CD8-positive, alpha-beta memory T cell (primary cell): ENCODE results near the gene SPSB4. TPM values are rescaled to one million over a fixed set of nuclear protein-coding genes. Genes with fewer than 3 reads are reported as not detected.
A peak's percentile ranks its signal among the peaks of the same experiment; 100 is the strongest.

Experiments
- CTCF ChIA-PET: fragments of 350-600 bp; sonication (Branson Sonifier 250); formaldehyde crosslinking; loops from one replicate; lab custom pipeline; 2021; ENCODE audit warnings: antibody characterized with exemption; lab: Charles Lee
- POLR2A ChIA-PET: fragments of 350-600 bp; sonication (Branson Sonifier 250); formaldehyde crosslinking; loops from one replicate; lab custom pipeline; 2021; ENCODE audit warnings: antibody characterized with exemption; lab: Charles Lee
- DNase-seq, 5 donors: peaks; one replicate each; pipeline versions ENCODE4 v3.0.0 to v3.0.0-alpha.2; 2020 to 2022; ENCODE audit warnings: mixed read lengths in 1 of 5
- H3K27ac ChIP-seq: one replicate; pipeline ENCODE4 v1.7.0; 2013; ENCODE audit warnings: low read depth, mild to moderate bottlenecking, low read length, moderate library complexity
- H3K27me3 ChIP-seq: 2 replicates; pipeline ENCODE4 v1.7.0; 2013; ENCODE audit warnings: low read length, mild to moderate bottlenecking; ENCODE audit not compliant: insufficient read depth, poor library complexity, severe bottlenecking
- H3K36me3 ChIP-seq: 2 replicates; pipeline ENCODE4 v1.7.0; 2013; ENCODE audit warnings: mild to moderate bottlenecking, low read length, moderate library complexity; ENCODE audit not compliant: insufficient read depth
- H3K4me1 ChIP-seq: 2 replicates; pipeline ENCODE4 v1.7.0; 2013; ENCODE audit warnings: mild to moderate bottlenecking, low read length, moderate library complexity; ENCODE audit not compliant: insufficient read depth
- H3K4me3 ChIP-seq: 2 replicates; pipeline ENCODE4 v1.7.0; 2013; ENCODE audit warnings: mild to moderate bottlenecking, low read length
- H3K9me3 ChIP-seq: 2 replicates; pipeline ENCODE4 v1.7.0; 2013; ENCODE audit warnings: mild to moderate bottlenecking, low read length
- H3K27ac Mint-ChIP-seq, 8 donors: one replicate each; pipeline ENCODE4 v1.8.0; 2020 to 2021; ENCODE audit warnings: mixed read lengths in 8 of 8, mild to moderate bottlenecking in 6 of 8, inconsistent platforms in 3 of 8, moderate library complexity in 3 of 8
- H3K27me3 Mint-ChIP-seq, 2 donors: one replicate each; pipeline ENCODE4 v1.8.0; 2020 to 2021; ENCODE audit warnings: mixed read lengths in 2 of 2, mild to moderate bottlenecking in 1 of 2, moderate library complexity in 1 of 2
- H3K36me3 Mint-ChIP-seq, 3 donors: one replicate each; pipeline ENCODE4 v1.8.0; 2020 to 2021; ENCODE audit warnings: mixed read lengths in 3 of 3, inconsistent platforms in 1 of 3, mild to moderate bottlenecking in 1 of 3
- H3K4me1 Mint-ChIP-seq, 3 donors: one replicate each; pipeline ENCODE4 v1.8.0; 2020 to 2021; ENCODE audit warnings: mixed read lengths in 3 of 3, inconsistent platforms in 1 of 3, mild to moderate bottlenecking in 1 of 3
- H3K4me3 Mint-ChIP-seq, 7 donors: one replicate each; pipeline ENCODE4 v1.8.0; 2020 to 2021; ENCODE audit warnings: mixed read lengths in 7 of 7, mild to moderate bottlenecking in 6 of 7, moderate library complexity in 4 of 7, inconsistent platforms in 2 of 7
- H3K9me3 Mint-ChIP-seq, 5 donors: one replicate each; pipeline ENCODE4 v1.8.0; 2020 to 2022; ENCODE audit warnings: mixed read lengths in 5 of 5, mild to moderate bottlenecking in 3 of 5, moderate library complexity in 2 of 5, inconsistent platforms in 1 of 5
- polyA plus RNA-seq: library from polyadenylated mRNA; unstranded; fragments of 300-500 nt; fragmentation: Illumina TruSeq; gene quantifications from one replicate; pipeline ENCODE4 v1.2.3, GENCODE V29; 2021
- total RNA-seq, 2 experiments: library from RNA; stranded (reverse); gene quantifications; one replicate each; pipeline ENCODE4 v1.2.3, GENCODE V29; 2021

Gene SPSB4
- total and polyA plus RNA-seq, 3 experiments from 2014 or later = not detected

DNA sequence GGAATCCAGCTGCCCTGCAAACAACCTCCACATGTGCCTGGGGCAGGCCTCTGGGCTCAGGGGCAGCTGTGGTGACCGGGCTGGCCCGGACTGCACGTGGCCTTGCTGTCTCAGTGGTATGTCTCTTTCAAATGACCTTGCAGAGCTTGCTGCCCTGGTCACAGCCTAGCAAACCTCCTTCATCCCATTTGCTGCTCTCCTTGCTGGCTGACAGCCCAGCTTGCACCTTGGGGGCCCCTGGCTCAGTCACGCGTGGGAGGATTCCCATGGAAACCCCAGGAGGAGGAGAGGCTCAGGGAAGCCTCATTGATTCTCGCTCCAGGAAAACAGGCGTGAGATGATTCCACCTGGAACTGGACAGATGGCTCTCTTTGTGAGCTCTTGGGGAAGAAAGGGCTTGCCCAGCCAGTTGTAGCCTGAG lies 5.6 kb downstream of the SPSB4 start:
- Histone ChIP-seq H3K9me3 (no peaks in the 10 kb centered on the region), H3K36me3 (no peaks in the 10 kb centered on the region), H3K4me3 (no peak overlapping the region), H3K27me3 (no peaks in the 10 kb centered on the region), H3K4me1 (no peaks in the 10 kb centered on the region), H3K27ac (no peak overlapping the region)
- H3K27me3 Mint-ChIP-seq = peaks cover 14 to 35% of the 10 kb centered on the region in 2 donors
- DNase-seq = no peak
- peaks cover 0 to 2% (median 0%) of the 10 kb centered on the region in 3 donors for H3K36me3 Mint-ChIP-seq
- H3K4me3 Mint-ChIP-seq = no peak overlapping the region
- H3K27ac Mint-ChIP-seq = no peak overlapping the region
- ChIA-PET POLR2A (no interaction called here), CTCF (no interaction called here)
- H3K4me1 Mint-ChIP-seq = peaks cover 5 to 8% (median 6%) of the 10 kb centered on the region in 3 donors
- H3K9me3 Mint-ChIP-seq = peaks cover 0 to 4% (median 0%) of the 10 kb centered on the region in 5 donors

DNA sequence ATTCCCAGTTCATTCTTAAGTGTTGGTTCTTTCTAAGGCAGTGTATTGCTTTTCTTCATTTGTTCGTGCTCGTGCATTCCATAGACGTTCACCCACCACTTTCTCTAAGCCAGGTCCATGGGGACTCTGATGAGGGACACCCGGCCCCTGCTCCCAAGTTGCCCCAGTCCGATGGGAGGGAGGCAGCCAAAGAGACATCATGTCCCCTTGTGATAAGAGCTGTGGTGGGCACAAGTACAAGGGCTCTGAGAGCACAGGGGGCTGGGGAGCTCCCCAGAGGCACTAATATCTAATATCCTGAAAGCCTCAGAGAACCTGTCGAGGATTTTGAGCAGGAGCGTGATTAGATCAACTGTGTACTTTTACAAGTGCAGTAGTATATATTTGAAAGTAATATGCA lies 6.3 kb downstream of the SPSB4 start:
- Mint-ChIP-seq H3K4me3 (no peak overlapping the region), H3K9me3 (peaks cover 0 to 4% (median 0%) of the 10 kb centered on the region in 5 donors), H3K27ac (no peak overlapping the region), H3K4me1 (peaks cover under 1 to 2% (median 1%) of the 10 kb centered on the region in 3 donors), H3K36me3 (peaks cover 0 to 2% (median 0%) of the 10 kb centered on the region in 3 donors), H3K27me3 (peaks cover 10 to 33% of the 10 kb centered on the region in 2 donors)
- H3K9me3 ChIP-seq = no peaks in the 10 kb centered on the region
- no peaks in the 10 kb centered on the region for H3K36me3 ChIP-seq
- H3K27ac ChIP-seq = no peak overlapping the region
- no peak for DNase-seq
- H3K4me3 ChIP-seq = no peak overlapping the region
- H3K27me3 ChIP-seq = no peaks in the 10 kb centered on the region
- no peaks in the 10 kb centered on the region for H3K4me1 ChIP-seq
- CTCF ChIA-PET = no interaction called here
- POLR2A ChIA-PET = no interaction called here

DNA sequence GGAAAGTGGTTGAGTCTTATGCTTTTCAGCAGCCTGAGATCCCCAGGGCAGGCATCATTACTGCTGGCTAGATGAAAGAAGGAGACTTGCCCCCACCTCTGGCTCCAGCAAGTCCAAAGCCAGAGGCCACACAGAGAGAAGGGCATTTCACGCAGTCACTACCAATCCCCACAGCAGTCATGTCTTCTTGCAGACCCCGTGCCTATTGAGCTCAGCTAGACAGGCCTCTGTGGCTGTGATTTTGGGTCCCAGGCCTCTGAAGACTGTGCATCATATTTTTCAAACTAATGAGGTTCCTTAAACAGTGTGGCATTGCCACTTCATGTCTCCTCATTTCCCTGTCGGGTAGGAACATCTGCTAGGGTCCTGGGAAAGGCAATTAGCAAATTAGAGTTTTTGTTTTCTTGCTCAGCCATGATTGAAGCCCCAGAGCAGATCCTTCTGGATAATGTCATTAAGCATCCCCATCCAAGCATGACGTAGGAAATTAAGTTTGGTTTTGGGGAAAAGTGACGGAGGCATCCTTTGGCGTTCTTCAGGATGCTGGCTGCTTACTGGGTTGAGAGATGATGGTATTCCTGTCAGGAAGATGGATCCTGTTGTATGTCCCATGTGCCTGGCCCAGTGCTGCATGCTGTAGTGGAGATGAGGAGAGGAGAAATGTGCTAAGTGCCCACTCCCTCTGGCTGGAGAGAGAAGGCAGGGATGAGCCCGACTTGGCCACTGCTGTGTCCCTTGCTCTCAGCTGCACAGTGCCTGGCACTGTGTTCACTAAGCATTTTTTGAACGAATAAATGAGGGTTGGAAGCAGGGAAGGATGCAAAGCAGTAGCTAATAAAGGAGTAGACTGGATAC lies 7.0 kb downstream of the SPSB4 start:
- no peak for DNase-seq
- ChIA-PET POLR2A (no interaction called here), CTCF (no interaction called here)
- no peaks in the 10 kb centered on the region for H3K4me1 ChIP-seq
- Mint-ChIP-seq H3K36me3 (peaks cover 0 to 2% (median 0%) of the 10 kb centered on the region in 3 donors), H3K27ac (peak overlapping the region in 1 of 8 donors; percentile 51), H3K9me3 (peaks cover 0 to 4% (median 0%) of the 10 kb centered on the region in 5 donors), H3K4me3 (no peak overlapping the region), H3K4me1 (no peaks in the 10 kb centered on the region), H3K27me3 (peaks cover 7 to 36% of the 10 kb centered on the region in 2 donors)
- H3K9me3 ChIP-seq = no peaks in the 10 kb centered on the region
- H3K27me3 ChIP-seq = no peaks in the 10 kb centered on the region
- no peaks in the 10 kb centered on the region for H3K36me3 ChIP-seq
- H3K4me3 ChIP-seq = no peak overlapping the region
- no peak overlapping the region for H3K27ac ChIP-seq

DNA sequence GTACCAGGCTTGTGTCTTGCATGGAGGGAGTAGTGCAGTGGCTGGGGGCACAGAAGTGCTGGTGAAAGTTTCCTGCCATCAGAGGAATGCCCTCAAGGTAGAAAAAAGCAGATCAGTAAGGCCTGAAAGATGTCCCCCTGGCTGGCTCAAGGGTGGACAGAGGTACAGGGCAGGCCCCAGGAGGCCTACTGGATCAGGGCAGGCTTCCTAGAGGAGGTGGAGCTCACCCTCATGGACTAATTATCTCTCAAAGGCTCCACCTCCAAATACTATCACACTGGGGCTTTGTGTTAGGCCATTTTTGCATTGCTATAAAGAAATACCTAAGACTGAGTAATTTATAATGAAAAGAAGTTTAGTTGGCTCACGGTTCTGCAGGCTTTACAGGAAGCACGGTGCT lies 7.8 kb downstream of the SPSB4 start:
- DNase-seq = no peak
- ChIA-PET CTCF (no interaction called here), POLR2A (no interaction called here)
- peak overlapping the region in 1 of 8 donors; percentile 83 for H3K27ac Mint-ChIP-seq
- H3K36me3 ChIP-seq = no peaks in the 10 kb centered on the region
- peaks cover 5 to 30% of the 10 kb centered on the region in 2 donors for H3K27me3 Mint-ChIP-seq
- no peak overlapping the region for H3K27ac ChIP-seq
- no peaks in the 10 kb centered on the region for H3K9me3 ChIP-seq
- no peaks in the 10 kb centered on the region for H3K36me3 Mint-ChIP-seq
- no peaks in the 10 kb centered on the region for H3K27me3 ChIP-seq
- peaks cover 0 to 4% (median 0%) of the 10 kb centered on the region in 5 donors for H3K9me3 Mint-ChIP-seq
- peaks cover 3 to 6% (median 5%) of the 10 kb centered on the region in 3 donors for H3K4me1 Mint-ChIP-seq
- H3K4me1 ChIP-seq = no peaks in the 10 kb centered on the region
- H3K4me3 Mint-ChIP-seq = no peak overlapping the region
- H3K4me3 ChIP-seq = no peak overlapping the region

DNA sequence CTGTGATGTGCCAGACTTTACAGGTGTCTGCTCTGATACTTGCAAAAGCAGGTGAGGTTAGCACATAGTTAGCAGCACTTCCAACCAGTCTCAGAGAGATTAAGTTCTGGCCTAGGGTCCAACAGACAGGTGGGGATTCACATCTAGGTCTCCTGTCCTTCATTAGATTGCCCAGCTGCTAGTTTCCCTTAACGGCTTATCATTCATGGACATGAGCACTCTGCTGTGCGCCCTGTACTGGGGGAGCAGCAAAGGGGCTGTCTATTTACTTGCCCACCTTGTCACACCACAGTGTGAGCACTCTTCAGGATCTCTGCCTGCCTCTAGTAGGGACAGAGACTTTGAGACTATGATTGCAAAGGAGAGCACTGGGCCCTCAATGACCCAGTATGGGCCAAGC lies 8.7 kb downstream of the SPSB4 start:
- Histone ChIP-seq H3K4me3 (no peak overlapping the region), H3K36me3 (no peaks in the 10 kb centered on the region), H3K27me3 (no peaks in the 10 kb centered on the region), H3K27ac (no peak overlapping the region), H3K9me3 (no peaks in the 10 kb centered on the region), H3K4me1 (no peaks in the 10 kb centered on the region)
- DNase-seq = no peak
- H3K9me3 Mint-ChIP-seq = peaks cover 0 to 4% (median 0%) of the 10 kb centered on the region in 5 donors
- peaks cover 6 to 10% (median 7%) of the 10 kb centered on the region in 3 donors for H3K4me1 Mint-ChIP-seq
- ChIA-PET CTCF (no interaction called here), POLR2A (no interaction called here)
- peaks cover 0 to 3% (median 0%) of the 10 kb centered on the region in 3 donors for H3K36me3 Mint-ChIP-seq
- H3K4me3 Mint-ChIP-seq = no peak overlapping the region
- H3K27ac Mint-ChIP-seq = no peak overlapping the region
- H3K27me3 Mint-ChIP-seq = peaks cover 2 to 28% of the 10 kb centered on the region in 2 donors

DNA sequence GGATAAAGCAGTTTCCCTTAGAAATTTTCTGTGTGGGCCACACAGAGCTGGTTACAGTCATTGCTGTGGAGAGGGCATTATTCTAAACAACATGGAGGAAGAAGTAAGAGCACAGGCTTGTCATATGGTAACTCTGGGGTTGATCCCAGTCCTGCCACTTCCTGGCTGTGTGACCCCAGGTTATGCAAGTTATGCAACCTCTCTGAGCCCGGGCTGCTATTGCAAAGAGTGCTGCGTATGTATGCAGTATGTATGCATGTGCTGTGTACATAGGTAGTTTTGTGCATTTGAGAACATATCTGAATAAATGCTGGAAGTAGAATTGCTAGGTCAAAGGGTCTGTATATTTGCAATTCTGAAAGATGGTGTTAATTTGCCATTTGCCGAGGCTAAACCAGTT lies 9.2 kb downstream of the SPSB4 start:
- Mint-ChIP-seq H3K27ac (no peak overlapping the region), H3K27me3 (peaks cover 1 to 23% of the 10 kb centered on the region in 2 donors), H3K36me3 (peaks cover 0 to 3% (median 0%) of the 10 kb centered on the region in 3 donors), H3K4me3 (no peak overlapping the region), H3K4me1 (peaks cover 6 to 10% (median 7%) of the 10 kb centered on the region in 3 donors), H3K9me3 (peaks cover 0 to 4% (median 0%) of the 10 kb centered on the region in 5 donors)
- DNase-seq = no peak
- no peak overlapping the region for H3K4me3 ChIP-seq
- no peaks in the 10 kb centered on the region for H3K27me3 ChIP-seq
- H3K36me3 ChIP-seq = no peaks in the 10 kb centered on the region
- ChIA-PET POLR2A (no interaction called here), CTCF (no interaction called here)
- H3K27ac ChIP-seq = no peak overlapping the region
- H3K9me3 ChIP-seq = no peaks in the 10 kb centered on the region
- H3K4me1 ChIP-seq = no peaks in the 10 kb centered on the region

DNA sequence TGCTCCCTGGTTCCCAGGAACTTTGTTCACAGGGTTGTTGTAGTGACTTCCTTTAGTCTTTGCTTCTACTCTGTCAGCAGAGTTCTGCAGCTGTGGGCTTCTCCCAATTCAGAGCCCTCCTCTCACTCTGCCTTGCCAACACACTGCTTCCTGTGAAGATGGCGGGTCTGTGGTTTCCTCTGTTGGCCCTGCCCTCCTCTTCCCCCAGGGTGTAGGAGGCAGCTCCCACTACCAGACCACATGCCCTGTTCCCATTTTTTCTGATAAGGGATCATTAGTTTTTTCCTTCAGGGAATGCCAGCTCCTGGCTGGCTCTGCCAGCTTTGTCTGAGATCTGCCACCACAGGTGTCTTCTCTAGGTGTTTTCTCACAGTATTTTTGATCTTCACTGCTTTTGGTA lies 12.7 kb downstream of the SPSB4 start:
- H3K27ac Mint-ChIP-seq = peak overlapping the region in 2 of 8 donors; percentile 15 to 48
- ChIA-PET CTCF (interaction anchor here (1.2 kb wide), 1 partner anchor 42 kb away, joined by 3 read pairs; no protein-coding TSS in a partner anchor), POLR2A (no interaction called here)
- Histone ChIP-seq H3K4me1 (no peaks in the 10 kb centered on the region), H3K4me3 (no peak overlapping the region), H3K27me3 (no peaks in the 10 kb centered on the region), H3K36me3 (no peaks in the 10 kb centered on the region), H3K27ac (no peak overlapping the region), H3K9me3 (no peaks in the 10 kb centered on the region)
- no peak for DNase-seq
- peak overlapping the region in 1 of 7 donors; percentile 8 for H3K4me3 Mint-ChIP-seq
- peaks cover 0 to 17% of the 10 kb centered on the region in 2 donors for H3K27me3 Mint-ChIP-seq
- H3K36me3 Mint-ChIP-seq = peaks cover 0 to 3% (median 0%) of the 10 kb centered on the region in 3 donors
- peaks cover 0 to 4% (median 0%) of the 10 kb centered on the region in 5 donors for H3K9me3 Mint-ChIP-seq
- peaks cover 6 to 10% (median 7%) of the 10 kb centered on the region in 3 donors for H3K4me1 Mint-ChIP-seq

DNA sequence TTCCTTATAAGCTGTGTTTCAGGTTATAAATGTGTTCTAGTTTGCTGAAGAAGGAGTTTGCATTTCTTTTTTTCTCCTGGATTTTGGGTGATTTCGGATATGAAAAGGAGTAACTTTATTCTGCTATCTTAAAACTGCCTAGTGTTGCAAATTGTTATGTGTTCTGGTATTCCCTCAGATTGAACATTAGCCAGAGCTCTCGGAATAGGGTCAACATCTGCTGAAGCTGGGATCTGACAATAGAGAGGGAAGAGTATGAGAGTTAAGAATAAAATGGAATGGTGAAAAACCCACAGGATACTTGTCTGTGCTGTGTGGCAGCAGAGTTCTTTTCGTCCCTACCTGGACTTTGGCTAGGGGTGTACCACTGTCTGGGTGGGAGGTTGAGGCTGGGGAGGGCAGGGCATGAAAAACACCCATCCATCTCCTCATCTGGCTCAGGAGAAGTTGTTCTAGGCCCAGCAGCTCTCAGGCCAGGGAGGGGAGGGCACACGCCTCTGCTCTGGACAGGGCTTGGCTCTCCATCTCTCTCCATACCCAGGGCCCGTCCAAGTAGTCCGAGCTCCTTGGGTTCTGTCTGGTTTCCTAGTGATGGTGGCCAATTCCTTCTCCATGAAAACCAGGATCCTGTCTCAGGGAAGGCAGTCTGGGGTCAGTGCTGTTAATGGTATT lies 13.2 kb downstream of the SPSB4 start:
- peaks cover 0 to 3% (median 0%) of the 10 kb centered on the region in 3 donors for H3K36me3 Mint-ChIP-seq

More for the DNA sequence above, 13.2 kb downstream of the SPSB4 start:
- DNase-seq = no peak
- Histone ChIP-seq H3K4me3 (no peak overlapping the region), H3K27ac (no peak overlapping the region), H3K36me3 (no peaks in the 10 kb centered on the region), H3K4me1 (no peaks in the 10 kb centered on the region), H3K27me3 (no peaks in the 10 kb centered on the region), H3K9me3 (no peaks in the 10 kb centered on the region)
- peaks cover 0 to 2% (median 0%) of the 10 kb centered on the region in 5 donors for H3K9me3 Mint-ChIP-seq
- peaks cover 0 to 17% of the 10 kb centered on the region in 2 donors for H3K27me3 Mint-ChIP-seq
- H3K4me3 Mint-ChIP-seq = no peak overlapping the region
- peaks cover 6 to 10% (median 7%) of the 10 kb centered on the region in 3 donors for H3K4me1 Mint-ChIP-seq
- CTCF ChIA-PET = no interaction called here
- peak overlapping the region in 1 of 8 donors; percentile 15 for H3K27ac Mint-ChIP-seq
- POLR2A ChIA-PET = no interaction called here
